Lower lobe of right lung (tissue), 2 donors: ENCODE results near the gene GCC2. TPM values are rescaled to one million over a fixed set of nuclear protein-coding genes. Genes with fewer than 3 reads are reported as not detected.
"Not testable (repeated sequence)": the region's sequence is repeated elsewhere in the genome, so short reads cannot be mapped to it uniquely, and the experiment has no call there.

Experiments
- ATAC-seq, 2 donors: fragments of 200-7000 bp; cut with Tn5 transposase; one replicate each; pipeline ENCODE4 v1.9.1; 2020 to 2022; ENCODE audit warnings: mild to moderate bottlenecking in 2 of 2, moderate library complexity in 2 of 2
- DNase-seq: peaks from one replicate; pipeline ENCODE4 v3.0.0-alpha.2; 2020
- H3K27ac ChIP-seq: fragments of 200-600 bp; one replicate; pipeline ENCODE4 v1.8.0; 2022
- H3K27me3 ChIP-seq: fragments of 200-600 bp; one replicate; pipeline ENCODE4 v1.8.0; 2022; ENCODE audit warnings: low read depth
- H3K36me3 ChIP-seq: fragments of 200-600 bp; one replicate; pipeline ENCODE4 v1.8.0; 2022; ENCODE audit warnings: mild to moderate bottlenecking
- H3K4me1 ChIP-seq: fragments of 200-600 bp; one replicate; pipeline ENCODE4 v1.8.0; 2022
- H3K4me3 ChIP-seq: fragments of 200-600 bp; one replicate; pipeline ENCODE4 v1.8.0; 2022; ENCODE audit warnings: mild to moderate bottlenecking
- H3K9me3 ChIP-seq: fragments of 200-600 bp; one replicate; pipeline ENCODE4 v1.8.0; 2022
- intact Hi-C: fragments of 100-400 bp; cut with DNase I; formaldehyde crosslinking; loops from one replicate; pipeline ENCODE4 v1.11.0; 2022
- total RNA-seq: library from RNA; stranded (reverse); fragmentation: NEBNext Ultra II Directional; extraction: Animal tissue kit (Norgen Biotek cat#: 25700); gene quantifications from one replicate; pipeline ENCODE4 v1.2.1, GENCODE V29; 2021
- TF ChIP-seq, protein P1 (sequence below): fragments of 200-600 bp; IDR thresholded peaks from one replicate; pipeline ENCODE4 v1.8.0; 2022; ENCODE audit warnings: antibody characterized with exemption, mild to moderate bottlenecking
- donor health status: DM: no; HTN: yes; CAD: no; lungs with severe emphysema.

GCC2 gene
- total RNA-seq, 1 donor from 2014 or later = 52.4 TPM

DNA sequence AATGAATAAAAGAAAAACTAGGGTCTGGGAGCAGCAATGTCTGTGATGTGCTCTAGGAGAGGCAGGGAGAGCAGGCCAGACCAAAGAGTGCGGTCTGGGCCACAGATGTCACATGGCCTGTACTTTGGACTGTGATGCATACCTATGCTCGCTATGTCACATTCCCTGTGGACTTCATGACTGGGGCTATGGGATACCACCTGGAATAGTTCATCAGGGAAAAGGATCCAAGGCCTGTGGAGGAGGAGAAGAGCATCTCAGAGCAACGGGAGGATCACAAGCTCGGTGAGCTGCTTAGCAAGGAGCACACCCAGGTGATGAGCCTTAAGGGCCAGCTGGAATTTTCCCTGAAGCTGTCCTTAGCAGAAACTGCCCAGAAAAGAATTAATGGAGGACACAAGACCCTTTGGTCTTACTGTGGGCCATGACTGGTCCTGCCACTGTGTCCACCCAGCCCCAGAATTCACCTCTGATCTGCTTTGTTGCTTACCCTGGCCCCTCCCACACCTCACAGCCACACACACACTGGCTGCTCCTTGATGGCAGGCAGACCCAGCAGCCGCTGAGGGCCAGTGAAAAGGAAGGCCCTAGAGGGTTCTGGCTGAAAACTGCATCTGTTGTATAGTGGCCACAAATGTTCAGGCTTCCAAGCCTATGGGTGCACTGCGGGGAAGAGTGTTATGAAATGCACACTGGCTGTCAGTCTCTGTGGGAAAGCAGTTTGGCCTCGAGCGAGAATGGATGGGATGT lies 25.3 kb upstream of the GCC2 start:
- intact Hi-C loops = no loop called here
- TF ChIP-seq, protein P1, sequence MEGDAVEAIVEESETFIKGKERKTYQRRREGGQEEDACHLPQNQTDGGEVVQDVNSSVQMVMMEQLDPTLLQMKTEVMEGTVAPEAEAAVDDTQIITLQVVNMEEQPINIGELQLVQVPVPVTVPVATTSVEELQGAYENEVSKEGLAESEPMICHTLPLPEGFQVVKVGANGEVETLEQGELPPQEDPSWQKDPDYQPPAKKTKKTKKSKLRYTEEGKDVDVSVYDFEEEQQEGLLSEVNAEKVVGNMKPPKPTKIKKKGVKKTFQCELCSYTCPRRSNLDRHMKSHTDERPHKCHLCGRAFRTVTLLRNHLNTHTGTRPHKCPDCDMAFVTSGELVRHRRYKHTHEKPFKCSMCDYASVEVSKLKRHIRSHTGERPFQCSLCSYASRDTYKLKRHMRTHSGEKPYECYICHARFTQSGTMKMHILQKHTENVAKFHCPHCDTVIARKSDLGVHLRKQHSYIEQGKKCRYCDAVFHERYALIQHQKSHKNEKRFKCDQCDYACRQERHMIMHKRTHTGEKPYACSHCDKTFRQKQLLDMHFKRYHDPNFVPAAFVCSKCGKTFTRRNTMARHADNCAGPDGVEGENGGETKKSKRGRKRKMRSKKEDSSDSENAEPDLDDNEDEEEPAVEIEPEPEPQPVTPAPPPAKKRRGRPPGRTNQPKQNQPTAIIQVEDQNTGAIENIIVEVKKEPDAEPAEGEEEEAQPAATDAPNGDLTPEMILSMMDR = no peak
- Histone ChIP-seq H3K4me1 (no peaks in the 10 kb centered on the region), H3K27ac (no peak overlapping the region), H3K4me3 (no peak overlapping the region), H3K36me3 (no peaks in the 10 kb centered on the region), H3K9me3 (no peaks in the 10 kb centered on the region), H3K27me3 (no peaks in the 10 kb centered on the region)
- ATAC-seq (no peak), DNase-seq (no peak)

GRCh38 chr2:108428286-108429009 lies 20.6 kb upstream of the GCC2 start:
- no peak for ATAC-seq
- TF ChIP-seq, protein P1 = no peak
- Histone ChIP-seq H3K36me3 (no peaks in the 10 kb centered on the region), H3K27ac (no peak overlapping the region), H3K4me3 (no peak overlapping the region), H3K9me3 (no peaks in the 10 kb centered on the region), H3K4me1 (no peaks in the 10 kb centered on the region), H3K27me3 (no peaks in the 10 kb centered on the region)
- no peak for DNase-seq
- intact Hi-C loops = no loop called here

DNA sequence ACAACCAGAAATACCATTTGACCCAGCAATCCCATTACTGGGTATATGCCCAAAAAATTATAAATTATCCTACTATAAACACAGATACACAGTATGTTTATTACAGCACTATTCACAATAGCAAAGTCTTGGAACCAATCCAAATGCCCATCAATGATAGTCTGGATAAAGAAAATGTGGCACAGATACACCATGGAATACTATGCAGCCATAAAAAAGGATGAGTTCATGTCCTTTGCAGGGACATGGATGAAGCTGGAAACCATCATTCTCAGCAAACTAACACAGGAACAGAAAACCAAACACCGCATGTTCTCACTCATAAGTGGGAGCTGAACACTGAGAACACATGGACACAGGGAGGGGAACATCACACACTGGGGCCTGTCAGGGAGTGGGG lies 13.4 kb upstream of the GCC2 start:
- H3K36me3 ChIP-seq, H3K4me3 ChIP-seq, H3K27me3 ChIP-seq, H3K9me3 ChIP-seq, H3K27ac ChIP-seq, DNase-seq, ATAC-seq, intact Hi-C loops, H3K4me1 ChIP-seq: not testable (repeated sequence)

DNA sequence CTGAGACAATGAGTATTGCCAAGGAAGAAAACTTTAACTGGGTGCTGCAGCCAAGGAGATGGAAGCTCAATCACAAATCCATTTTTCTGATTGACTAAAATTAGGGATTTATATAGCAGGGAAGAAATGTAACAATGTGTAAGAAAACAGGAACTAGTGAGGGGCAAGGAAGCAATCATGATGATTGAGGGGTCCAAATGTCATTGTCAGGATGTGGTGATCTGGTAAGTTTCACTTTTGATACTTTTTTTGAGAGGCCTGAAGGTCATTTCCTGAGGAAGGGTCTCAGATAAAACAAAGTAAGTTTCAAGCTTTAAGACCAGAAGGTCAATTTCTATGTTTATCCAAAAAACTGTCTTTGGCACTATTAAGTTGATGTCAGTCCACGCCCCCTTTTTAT lies 12.0 kb upstream of the GCC2 start:
- H3K27ac ChIP-seq = no peak overlapping the region
- H3K9me3 ChIP-seq = no peaks in the 10 kb centered on the region
- H3K4me3 ChIP-seq = no peak overlapping the region
- no peaks in the 10 kb centered on the region for H3K27me3 ChIP-seq
- intact Hi-C loops = no loop called here
- ATAC-seq (no peak), DNase-seq (no peak)
- TF ChIP-seq, protein P1 = no peak
- no peaks in the 10 kb centered on the region for H3K4me1 ChIP-seq
- no peaks in the 10 kb centered on the region for H3K36me3 ChIP-seq

GRCh38 chr2:108441712-108442111 lies 7.3 kb upstream of the GCC2 start:
- H3K27me3 ChIP-seq = no peaks in the 10 kb centered on the region
- TF ChIP-seq, protein P1 = no peak
- no peaks in the 10 kb centered on the region for H3K36me3 ChIP-seq
- no peaks in the 10 kb centered on the region for H3K9me3 ChIP-seq
- ATAC-seq (no peak), DNase-seq (no peak)
- intact Hi-C loops = no loop called here
- no peak overlapping the region for H3K27ac ChIP-seq
- H3K4me3 ChIP-seq = no peak overlapping the region
- no peaks in the 10 kb centered on the region for H3K4me1 ChIP-seq
